Prostate gland (tissue), 2 donors: ENCODE results near the gene TROAP.

Experiments used
- POLR2A ChIP-seq: fragments of 450-650 bp; IDR thresholded peaks from one replicate; pipeline ENCODE4 v1.6.1; 2016; ENCODE audit warnings: antibody characterized with exemption, mild to moderate bottlenecking
- POLR2AphosphoS5 ChIP-seq: sonication (generic); formaldehyde crosslinking; IDR thresholded peaks from one replicate; pipeline ENCODE4 v1.6.1; 2017; ENCODE audit warnings: antibody characterized with exemption
- TF ChIP-seq, protein P1 (sequence below), 4 experiments: fragments of 200-600 bp in 2 of 4; fragments of 450-650 bp in 2 of 4; sonication (generic) in 2 of 4; IDR thresholded peaks; 1 replicate in 3 of 4; 2 replicates in 1 of 4; pipeline ENCODE4 v1.5.1; 2016 to 2019; ENCODE audit warnings: antibody characterized with exemption in 4 of 4, mild to moderate bottlenecking in 2 of 4, moderate library complexity in 2 of 4

DNA sequence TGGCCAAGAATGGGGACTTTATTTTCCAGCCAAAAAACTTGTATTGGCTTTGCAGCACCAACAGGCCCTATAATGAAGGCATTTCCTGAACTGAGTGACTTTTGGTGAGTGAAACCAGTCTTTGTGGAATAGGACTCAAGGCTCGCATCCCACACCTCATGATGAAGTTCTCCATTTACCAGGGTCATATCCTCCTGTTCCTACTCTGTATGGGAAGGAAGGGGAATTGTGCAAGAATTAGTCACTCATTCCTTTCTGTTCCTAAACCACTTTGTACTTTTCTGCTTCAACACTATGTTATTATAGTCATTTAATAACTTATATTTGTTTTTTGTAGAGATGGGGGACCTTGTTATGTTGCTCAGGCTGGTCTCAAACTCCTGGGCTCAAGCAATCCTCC is 41.9 kb downstream of the TROAP start:
- TF ChIP-seq POLR2A (no peak), POLR2AphosphoS5 (no peak)
- TF ChIP-seq, protein P1, sequence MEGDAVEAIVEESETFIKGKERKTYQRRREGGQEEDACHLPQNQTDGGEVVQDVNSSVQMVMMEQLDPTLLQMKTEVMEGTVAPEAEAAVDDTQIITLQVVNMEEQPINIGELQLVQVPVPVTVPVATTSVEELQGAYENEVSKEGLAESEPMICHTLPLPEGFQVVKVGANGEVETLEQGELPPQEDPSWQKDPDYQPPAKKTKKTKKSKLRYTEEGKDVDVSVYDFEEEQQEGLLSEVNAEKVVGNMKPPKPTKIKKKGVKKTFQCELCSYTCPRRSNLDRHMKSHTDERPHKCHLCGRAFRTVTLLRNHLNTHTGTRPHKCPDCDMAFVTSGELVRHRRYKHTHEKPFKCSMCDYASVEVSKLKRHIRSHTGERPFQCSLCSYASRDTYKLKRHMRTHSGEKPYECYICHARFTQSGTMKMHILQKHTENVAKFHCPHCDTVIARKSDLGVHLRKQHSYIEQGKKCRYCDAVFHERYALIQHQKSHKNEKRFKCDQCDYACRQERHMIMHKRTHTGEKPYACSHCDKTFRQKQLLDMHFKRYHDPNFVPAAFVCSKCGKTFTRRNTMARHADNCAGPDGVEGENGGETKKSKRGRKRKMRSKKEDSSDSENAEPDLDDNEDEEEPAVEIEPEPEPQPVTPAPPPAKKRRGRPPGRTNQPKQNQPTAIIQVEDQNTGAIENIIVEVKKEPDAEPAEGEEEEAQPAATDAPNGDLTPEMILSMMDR (IDR thresholded peaks at IDR 0.05) = no peak
